Activated CD4-positive, alpha-beta T cell treated with anti-CD3 and anti-CD28 coated beads, Interleukin-2, amount 50 U/mL, for 16 hours (primary cell): ENCODE results near the gene WASF2.

ENCODE experiments used
- DNase-seq: peaks from one replicate; pipeline ENCODE4 v3.0.0-alpha.2; 2020

WASF2 gene

DNA sequence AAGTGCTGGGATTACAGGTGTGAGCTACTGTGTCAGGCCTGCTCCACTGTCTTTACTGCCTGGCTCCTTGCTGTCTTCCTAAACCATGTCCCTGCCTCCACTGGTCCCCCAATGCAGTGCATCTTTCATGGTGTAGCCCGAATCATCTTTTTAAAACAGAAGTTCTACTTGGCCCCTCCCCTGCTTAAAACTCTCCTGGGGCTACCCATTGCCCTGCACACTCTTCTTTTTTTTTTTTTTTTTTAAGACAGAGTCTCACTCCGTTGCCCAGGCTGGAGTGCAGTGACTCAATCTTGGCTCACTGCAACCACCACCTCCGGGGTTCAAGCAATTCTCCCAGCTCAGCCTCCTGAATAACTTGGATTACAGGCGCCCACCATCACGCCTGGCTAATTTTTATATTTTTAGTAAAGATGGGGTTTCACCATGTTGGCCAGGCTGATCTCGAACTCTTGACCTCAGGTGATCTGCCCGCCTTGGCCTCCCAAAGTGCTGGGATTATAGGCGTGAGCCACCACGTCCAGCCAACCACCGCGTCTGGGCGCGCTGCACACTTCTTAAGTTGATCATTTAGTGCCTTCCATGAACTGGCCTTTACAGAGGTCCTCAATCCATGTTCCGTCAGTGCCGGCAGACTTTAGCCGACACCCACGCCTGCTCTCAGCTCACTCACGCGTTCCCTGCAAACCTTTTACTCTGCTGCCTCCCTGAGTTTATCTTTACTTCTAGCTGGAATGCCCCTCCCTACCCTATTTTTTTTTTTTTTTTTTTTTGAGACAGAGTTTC is 117.8 kb downstream of the WASF2 start:
- DNase-seq: no peak

DNA sequence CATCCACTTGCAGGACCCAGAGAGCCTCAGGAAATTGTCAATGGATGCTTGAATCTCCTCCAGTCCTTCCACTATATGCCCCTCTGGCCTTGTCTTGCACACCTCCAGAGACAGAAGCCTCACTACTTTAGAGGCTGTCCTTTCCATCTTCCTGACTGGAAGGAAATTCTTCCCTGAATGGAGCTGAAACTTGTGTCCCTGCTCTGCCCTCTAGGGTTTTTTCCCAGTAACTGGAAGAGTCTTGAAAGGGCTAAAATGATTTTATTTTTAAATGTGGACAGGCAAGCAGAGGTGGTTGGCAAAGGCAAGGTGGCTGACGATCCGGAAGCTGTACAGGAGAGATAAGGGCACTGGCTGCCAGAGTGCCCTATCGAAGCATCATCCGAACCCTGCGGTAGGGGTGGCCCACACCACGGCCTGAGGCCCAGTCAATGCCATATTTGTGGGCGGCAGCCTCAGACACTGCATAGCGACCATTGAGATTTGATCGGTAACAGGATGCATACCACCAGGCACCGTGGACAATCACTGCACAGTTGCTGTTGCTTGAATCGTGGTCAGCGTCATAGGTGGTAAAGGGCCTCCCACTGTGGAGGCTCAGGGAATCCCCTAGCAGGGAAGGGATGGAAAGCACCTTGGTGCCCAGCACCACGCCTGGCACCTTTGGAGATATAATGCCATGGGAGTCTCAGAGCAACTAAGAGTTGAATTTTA is 120.9 kb downstream of the WASF2 start:
- DNase-seq: no peak

GRCh38 chr1:27367160-27367650 is 122.8 kb downstream of the WASF2 start:
- DNase-seq: no peak

- peak; percentile 51 for DNase-seq
Observed at GRCh38 chr1:27366411-27367159, 123.4 kb downstream of the WASF2 start, which contains the start of gene MAP3K6. MAP3K6 (minus strand) TSS chr1:27366961; CDS start chr1:27366597, 364 bp downstream.

DNA sequence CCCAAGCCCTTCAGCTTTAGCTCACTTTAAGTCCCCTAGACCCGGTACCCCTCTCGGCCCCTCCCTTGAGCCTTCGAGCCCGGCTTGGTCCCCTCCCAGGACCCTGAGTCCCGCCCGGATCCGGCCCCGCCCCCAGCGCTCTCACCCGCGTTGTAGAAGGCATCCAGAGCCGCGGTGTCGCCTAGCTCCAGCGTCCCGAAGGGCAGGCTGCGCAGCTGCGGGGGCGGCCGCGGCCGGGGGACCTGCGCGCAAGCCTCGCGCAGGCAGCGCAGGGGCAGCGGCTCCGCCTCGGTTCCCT is 123.9 kb downstream of the WASF2 start:
- peak; percentile 76 for DNase-seq

GRCh38 chr1:27365372-27366112 is 124.4 kb downstream of the WASF2 start:
- peak; percentile 82 for DNase-seq

DNA sequence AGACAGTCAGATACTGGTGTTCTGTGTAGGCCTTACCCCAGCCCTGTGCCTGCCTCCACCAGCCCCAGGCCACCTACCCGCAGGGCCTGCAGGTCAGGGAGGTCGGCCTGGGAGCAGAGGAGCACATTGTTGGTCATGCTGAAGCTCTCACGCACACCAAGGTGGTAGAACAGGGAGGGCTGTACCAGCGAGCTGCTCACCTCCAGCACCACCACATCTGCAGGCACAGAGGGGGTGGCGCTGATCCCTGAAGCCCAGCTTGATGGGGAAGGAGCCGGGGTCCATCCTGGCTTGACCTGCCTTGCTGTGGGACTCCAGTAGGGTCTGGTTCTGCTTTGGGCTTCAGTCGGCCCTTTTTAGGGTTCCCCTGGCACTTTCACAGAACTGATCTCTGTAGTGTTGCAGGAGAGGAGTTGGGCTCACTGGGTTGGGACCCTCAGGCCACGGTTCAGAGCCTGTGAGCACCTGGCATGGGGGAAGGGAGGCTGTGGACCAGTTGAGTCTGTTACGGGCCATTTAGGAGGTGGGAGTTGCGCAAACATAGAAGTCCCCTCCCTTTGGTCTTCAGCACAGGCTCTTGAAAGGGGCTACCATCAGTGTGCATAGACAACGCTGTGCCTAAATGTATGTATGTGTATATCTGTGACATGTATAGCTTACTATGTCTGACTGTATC is 125.1 kb downstream of the WASF2 start:
- DNase-seq: no peak

DNA sequence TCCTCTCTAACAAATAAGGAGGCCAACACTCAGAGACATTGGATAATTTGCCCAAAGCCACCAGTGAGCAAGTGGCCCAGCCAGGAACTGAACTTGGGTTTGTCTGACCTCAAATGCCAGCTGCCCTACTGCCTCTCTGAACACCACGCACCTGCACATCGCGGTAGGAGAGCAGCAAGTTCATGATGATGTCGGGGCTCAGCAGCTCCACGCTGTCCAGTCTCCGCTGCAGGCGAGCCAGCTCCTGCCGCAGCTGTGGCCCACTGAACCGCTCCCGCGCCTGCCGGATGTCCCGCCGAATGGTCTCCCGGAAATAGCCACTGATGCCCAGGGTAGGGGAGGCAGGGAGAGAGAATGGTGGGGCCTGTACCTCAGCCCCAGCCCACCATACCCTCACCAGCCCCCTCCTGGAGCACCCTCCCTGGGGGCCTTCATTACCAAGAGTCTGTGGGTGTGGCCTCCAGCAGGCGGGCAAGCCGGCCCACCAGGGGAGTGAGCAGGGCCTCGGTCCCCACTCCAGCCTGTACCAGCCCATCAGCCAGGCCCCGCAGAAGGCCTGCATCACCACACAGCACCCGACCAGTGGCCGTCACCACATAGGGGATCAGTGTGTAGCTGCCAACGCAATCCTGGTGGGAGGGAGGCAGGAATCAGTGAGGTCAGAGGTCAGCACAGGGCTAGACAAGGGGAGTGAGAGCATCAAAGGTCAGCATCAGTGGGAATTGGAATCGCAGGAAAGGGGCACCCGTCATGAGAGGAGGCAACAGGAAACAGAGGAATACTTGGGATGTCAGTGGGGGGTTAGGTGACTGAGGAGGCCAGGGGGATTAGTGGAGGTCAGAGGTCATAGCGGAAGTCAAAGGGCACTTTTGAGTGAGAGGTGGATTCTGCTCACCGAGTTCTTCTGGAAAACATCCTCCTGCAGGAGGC is 125.9 kb downstream of the WASF2 start:
- DNase-seq: no peak

- DNase-seq: no peak
Observed at GRCh38 chr1:27361553-27361952, 128.4 kb downstream of the WASF2 start.

- no peak for DNase-seq
Observed at GRCh38 chr1:27361044-27361402, 128.9 kb downstream of the WASF2 start.

DNA sequence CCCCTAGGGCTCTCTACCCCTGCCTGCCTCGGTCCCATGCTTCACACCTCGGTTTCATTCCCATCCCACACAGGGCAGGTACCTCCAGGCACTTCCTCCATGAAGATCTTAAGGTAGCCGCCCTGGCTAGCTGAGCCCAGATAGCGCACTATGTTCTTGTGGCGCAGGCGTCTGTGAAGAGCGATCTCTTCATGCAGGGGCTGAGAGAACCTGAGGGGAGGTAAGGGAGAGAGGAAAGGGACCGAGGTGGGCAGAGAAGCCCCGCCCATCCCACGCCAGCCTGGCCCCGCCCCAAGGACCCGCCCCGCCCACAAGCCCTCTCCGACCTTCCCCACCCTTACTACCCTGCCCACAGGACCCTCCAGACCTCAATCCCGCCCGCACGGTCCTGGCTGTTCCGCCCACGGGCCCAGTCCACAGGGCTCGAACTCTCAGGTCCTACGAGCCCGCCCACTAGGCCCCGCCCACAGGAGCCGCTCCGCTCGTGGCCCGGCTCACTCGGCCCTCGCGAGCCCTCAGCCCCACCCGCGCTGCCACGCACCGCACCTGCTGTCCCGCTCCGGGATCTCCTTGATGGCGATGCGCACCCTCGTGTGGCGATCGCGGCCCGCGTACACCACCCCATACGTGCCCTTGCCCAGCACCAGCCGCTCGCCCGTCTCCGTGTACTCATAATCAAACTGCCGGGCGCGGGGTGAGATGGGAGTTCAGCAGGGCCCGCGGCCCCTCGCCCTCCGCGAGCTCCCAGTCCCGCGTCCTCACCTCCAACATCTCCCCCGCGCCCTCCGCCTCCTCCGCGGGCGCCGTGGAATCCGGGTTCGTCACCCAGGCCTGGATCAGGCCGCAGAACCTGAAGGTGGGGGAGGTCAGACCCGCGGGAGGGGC is 129.6 kb downstream of the WASF2 start:
- no peak for DNase-seq

DNA sequence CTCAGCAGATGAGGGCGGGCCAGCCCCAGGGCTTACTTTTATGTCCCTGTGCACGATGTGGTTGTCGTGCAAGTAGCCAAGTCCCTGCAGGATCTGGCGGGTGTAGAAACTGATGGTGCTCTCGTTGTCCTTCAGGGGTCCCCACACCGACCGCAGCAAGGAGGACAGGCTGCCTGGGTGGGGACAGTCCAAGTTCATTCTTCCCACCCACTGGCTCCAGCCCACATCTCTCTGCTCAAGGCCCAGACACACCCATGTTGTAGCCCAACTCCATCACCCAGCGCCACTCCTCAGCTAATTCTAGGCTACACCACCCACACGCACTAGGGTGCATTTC is 130.2 kb downstream of the WASF2 start:
- DNase-seq: no peak

- DNase-seq: no peak
Observed at GRCh38 chr1:27358928-27359313, 131.0 kb downstream of the WASF2 start.

GRCh38 chr1:27358038-27358927 is 131.7 kb downstream of the WASF2 start:
- DNase-seq: no peak

DNA sequence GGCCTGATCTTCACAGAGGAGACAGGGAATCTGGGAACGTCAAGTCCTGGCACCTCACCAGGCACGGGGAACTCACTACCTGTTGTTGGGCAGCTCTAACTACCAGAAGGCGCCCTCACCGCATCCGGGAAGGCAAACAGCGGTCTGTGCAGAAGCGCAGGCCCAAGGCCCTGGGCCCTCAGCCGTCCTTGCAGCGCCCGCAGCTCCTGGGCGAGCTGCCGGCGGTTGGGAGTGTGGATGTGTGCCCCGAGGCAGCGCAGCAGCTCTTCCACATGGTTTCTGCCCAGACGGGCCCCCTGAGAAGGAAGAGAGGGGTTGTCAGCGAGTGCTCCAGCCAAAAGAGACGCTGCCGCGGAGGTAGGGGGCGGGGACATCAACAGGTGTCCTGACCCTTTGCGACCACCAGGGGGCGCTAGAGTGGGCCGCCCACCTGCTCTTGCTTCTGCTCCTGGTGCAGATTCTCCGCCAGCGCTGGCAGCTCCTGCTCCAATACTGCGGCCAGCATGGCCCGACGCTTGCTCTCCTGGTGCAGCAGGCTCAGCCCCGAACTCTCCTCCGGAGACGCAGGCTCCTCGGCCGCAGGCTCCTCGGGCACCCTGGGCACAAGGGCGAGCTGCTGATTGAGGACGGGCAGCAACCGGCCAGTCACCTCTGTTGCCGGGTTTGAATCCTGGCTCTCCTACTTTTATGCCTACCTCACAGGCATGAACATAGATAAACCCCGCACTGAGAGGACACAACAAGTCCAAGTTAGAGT is 132.5 kb downstream of the WASF2 start:
- peak; percentile 84 for DNase-seq

DNA sequence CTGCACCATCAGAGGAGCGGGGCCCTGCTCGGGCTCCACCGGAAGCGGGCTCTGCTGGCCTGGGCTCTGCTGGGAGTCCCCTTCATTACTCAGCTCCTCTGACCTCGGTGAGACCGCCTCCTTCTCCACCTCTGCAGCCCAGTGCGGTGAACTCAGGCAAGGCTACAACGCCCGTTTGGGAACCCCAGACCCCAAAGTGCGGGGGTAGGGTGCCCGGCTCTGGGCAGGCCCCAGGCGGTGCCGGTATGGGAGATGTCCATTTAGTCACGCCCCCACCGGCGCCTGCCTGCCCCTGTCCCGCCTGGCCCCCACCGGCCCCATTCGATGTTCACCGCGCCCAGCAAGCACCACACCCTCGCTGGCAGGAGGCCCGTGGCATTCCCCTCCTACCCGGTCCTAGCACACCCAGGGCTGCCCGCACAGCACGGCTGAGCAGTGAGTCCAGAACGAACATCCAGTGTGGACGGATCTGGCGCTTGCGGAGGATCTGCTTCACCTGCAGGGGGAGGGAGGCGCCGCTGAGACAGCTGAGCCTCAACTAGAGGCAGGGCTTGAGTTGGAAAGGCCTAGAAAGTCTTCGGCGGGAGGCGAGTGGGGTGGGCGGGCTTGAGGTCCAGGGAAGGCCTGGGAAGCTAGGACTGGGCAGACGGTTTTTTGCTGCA is 133.2 kb downstream of the WASF2 start:
- peak; percentile 52 for DNase-seq

DNA sequence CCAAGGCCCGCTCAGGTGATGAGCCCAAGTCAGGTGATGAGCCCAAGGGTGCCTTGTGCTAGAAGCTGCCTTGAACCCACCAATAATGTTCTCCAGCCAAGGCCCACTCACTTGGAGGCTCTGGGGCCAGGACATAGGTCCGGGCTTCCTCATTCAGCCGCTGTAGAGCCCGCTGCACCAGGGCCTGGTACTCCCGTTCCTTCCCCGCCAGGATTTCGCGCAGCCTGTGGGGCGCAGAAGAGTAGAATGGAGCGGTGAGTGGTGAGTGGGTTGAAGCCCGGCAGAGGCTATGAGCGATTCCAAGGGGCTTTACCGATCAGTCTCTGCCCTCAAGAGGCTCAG is 133.7 kb downstream of the WASF2 start:
- DNase-seq: no peak

DNA sequence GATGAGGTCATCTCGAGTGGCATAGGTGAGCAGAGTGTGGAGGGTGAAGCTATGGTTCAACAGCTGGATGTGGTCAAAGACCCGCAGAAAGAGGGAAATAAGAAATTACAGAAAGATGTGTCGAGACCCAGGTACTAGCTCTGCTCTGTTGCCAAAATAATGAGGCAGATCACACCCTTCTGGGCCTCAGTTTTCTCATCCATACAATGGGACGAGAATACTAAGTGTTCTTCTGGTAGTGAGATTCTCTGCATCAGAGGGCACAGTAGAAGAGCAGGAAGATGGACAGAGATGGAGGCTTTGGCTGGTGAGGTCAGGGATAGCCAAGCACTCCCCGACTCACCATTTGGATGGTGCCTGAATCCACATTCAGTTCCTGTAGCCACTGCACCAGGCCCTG is 134.3 kb downstream of the WASF2 start:
- DNase-seq: no peak
